GM19438 (cell line): ENCODE data around the gene SOX15.
"Not testable (repeated sequence)": the region's sequence is repeated elsewhere in the genome, so short reads cannot be mapped to it uniquely, and the experiment has no call there.

ENCODE experiments used
- ATAC-seq: cut with Tn5 transposase; IDR thresholded peaks from one replicate; pipeline ENCODE4 v1.9.1; 2021; ENCODE audit warnings: low read depth; ENCODE audit not compliant: unreplicated experiment

Gene SOX15

DNA sequence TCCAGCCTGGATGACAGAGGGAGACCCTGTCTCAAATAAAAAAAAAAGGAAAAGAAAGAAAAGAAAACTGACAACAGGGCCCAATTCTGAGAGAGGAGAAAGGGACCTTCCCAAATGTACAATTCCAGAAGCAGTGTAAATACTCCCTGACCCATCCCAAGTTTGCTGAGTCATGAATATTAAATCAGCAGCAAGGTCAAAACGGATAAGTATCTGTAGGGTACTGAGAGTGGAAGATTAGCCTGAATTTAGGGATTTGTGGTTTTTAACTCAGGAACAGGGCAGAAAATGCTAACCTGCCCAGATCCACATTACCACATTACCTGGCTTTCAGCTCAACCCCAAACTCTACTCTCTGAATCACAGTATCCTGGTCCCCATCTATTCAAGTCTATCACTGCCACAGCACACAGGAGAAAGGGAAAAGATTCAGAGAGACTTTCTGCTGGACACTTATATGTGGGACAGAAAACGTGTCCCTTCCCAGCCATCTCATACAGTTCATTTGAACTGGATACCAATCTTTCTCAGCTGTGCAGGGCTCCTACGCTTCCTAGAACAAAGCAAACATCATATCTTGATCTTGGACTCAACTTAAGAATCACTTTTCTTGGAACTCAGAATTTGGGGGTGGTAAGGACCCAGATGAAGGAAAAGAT, 21.9 kb upstream of the SOX15 start:
- ATAC-seq, result no peak

DNA sequence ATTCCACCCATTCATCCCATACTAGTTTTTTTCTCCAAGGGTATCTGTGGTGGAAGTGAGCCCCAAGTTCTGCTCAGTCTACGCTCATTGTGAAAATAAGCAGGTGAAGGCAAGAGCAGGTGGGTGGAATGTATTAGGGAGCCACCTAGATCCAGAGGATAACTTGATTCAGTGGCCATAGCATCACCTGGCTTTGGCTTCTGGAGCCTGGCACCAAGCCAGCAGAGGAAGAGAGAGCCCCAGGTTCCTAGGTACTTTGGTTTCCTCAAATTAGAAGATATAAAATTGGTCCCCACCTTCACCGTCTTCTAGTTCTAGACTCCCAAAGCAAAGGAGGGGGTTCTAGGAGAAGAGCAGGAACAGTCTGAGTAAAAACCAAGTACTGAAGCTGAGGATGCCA, 20.7 kb upstream of the SOX15 start:
- ATAC-seq, result no peak

DNA sequence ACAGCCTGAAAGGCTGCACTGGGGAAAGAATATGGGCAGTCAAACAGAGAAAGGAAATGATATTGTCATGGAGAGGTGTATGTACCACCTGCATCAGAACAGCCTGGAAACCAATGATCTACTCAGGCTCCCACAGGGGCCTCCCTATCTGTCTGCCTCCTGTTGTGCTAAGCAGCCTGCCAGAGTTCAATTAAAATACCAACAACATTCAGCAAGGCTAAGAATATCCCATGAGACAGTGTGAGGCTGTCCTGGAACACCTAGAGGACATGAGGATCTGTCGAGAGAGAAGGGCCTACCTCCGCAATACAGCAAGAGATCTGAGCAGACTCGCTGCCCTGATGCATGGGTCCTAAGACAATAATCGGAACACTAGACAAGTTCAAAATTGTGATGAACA, 16.4 kb upstream of the SOX15 start:
- ATAC-seq, result no peak

DNA sequence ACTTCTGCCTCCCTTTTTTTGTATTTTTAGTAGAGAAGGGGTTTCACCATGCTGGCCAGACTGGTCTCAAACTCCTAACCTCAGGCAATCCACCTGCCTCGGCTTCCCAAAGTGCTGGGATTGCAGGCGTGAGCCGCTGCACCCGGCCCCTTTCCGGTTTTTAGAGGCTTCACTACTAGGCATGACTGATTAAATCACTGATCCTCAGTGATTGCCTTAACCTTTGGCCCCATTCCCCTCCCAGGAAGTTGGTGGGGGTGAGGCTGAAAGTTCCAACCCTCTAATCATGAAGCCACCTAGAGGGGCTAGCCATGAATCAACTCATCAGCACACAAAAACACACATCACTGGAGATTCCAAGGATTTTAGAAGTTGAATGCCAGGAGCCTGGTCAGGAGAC, 7.7 kb upstream of the SOX15 start:
- not testable (repeated sequence) for ATAC-seq

GRCh38 chr17:7593296-7593695, 3.4 kb upstream of the SOX15 start:
- no peak for ATAC-seq

- ATAC-seq, result no peak
Observed at GRCh38 chr17:7592422-7593021, 2.6 kb upstream of the SOX15 start.

DNA sequence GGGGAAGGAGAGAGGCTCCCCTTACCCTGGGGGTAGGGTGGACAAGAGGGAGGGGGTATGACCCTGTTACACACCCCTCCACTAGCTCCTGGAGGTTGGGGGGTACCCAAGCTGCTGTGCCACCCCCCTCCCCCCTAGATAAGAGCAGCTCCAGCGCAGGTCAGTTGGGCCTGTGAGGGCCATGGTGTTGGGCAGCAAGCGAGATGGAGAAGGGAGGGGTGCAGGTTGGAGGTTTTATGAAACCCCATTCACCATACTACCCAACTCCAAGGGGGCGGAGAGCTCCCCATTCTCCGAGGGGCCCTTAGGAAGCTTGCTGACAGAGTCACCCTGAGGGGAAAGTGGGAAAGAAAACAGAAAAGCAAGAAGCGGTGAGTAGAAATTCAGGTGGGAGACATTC, 1.7 kb upstream of the SOX15 start:
- no peak for ATAC-seq

GRCh38 chr17:7590743-7591142, 849 bp upstream of the SOX15 start:
- no peak for ATAC-seq

DNA sequence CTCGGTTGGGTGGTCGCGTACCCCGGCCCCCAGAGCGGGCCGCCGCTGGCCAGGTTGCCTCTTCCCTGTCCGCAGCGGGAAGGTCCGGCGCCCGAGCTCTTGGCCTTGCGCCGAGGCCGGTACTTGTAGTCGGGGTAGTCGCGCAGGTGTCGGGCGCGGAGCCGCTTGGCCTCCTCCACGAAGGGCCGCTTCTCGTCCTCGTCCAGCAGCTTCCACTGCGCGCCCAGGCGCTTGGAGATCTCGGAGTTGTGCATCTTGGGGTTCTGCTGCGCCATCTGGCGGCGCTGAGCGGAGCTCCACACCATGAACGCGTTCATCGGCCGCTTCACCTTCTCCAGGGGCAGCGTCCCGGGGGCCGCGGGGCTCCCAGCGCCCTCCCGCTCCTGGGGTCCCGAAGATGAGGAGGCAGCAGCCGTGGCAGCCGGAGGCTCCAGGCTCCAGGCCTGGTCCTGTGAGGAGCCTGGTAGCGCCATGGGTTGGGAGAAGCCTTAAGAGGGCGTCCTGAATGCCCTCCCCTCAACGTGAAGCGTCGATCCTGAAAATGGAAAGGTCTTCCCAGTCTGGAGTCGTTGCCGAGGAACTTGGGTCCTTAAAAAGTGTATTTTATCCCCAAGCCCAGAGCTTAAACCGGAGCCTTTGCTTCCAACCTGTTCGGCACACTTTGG, 558 bp downstream of the SOX15 start:
- no peak for ATAC-seq

DNA sequence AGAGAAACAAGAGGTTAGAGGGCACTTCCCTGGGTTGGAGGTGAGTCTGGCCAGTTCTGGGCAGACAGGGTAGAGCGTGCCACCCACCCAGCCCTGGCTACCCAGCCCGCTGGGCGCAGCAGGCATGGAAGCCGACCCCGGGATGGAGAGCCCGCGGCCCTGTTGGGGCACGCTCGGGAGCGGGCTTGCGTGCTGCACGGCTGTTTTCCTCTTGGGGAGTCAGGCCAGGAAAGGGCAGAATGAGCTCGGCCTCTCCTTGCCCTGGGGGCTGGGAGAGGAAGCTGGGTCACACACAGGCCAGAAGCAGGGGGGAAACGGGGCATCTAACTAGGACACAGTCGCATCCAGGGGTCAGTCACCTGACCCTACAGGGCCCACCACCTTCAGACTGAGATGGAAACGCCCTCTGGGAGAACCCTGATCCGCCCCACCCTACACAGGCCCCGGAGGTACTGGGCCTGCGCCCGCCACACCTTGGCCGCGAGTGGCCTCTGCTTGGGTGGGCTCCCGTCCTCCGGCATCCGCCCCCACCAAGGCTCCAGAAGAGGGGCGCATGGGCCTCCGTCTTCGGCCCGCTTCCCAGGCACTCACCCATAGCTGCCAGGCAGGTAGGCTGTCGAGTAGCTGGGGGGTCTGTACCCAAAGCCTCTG, 1.2 kb downstream of the SOX15 start:
- ATAC-seq, result no peak

DNA sequence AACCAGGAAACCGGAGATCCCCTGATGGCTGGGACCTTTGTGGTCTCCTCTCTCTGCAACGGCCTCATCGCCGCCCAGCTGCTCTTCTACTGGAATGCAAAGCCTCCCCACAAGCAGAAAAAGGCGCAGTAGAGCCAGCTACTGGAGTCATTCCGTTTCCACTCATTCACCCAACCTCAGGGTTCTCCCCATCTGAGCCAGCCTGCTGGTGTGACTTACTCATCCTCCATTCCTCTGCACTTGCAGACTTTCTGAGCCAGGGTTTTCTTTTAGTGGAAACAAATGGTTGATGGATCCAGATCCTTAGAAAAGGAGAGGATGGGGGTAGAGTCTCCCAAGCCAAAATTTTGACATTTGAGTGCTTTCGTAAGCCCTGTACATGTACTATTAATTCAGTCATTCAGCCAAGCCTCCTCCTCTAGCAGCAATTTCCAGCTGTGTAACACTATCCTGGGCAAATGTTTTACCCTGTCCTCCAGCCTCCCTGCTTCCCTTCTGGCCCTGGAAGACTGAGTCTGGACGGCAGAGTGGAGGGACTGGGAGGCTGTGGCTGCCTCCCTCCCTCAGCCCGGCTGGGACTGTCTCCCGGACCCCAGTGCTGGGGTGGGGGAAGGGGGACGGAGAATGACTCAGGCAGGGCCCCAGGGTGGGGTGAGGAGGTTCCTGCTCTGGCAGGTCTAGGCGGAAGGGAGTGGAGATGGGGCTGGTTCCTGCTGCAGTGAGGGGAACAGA, 2.3 kb downstream of the SOX15 start:
- no peak for ATAC-seq

GRCh38 chr17:7586673-7587419, 3.0 kb downstream of the SOX15 start:
- ATAC-seq, result no peak

DNA sequence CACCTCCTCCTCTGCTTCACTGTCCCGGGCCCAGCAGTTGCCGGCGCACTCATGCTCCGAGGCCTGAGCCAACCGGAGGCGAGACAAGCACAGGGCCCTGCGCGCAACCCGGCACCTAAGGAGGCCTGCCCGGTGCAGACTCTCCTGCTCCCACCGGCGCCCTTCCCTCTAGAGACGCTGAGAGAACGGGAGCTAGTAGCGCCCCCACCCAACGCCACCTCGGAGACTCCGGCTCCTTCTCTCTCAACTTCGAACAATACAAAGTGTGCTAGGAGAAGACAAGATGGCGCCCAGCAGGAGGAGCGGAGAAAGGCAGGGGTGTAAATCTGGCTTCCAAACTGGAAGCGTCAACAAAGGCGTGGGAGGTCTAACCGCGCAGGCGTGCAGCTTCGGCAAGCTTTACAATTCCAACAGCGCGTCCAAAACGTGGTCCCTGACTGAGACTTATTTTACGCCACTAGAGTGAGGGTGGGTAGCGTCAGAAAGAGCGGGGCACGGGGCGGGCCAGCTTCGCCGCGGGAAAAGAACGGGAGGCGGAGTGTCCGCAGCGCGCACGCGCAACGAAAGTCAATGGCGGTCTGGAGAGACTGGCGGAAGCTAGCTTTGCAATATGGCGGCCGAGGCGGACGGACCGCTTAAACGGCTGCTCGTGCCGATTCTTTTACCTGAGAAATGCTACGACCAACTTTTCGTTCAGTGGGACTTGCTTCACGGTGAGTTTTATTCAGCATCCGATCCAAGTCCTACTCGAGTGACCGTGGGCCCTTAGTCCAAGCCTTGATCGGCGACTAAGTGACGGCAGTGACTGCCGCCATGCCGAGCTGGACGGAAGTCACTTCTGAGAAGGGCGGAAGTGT, 6.4 kb downstream of the SOX15 start, which contains the start of gene MPDU1:
MPDU1 (plus strand) TSS at position 600 of the 857 bp plus-strand sequence; CDS start at position 611, 11 bp downstream.
- ATAC-seq, result peak; percentile 70

GRCh38 chr17:7582396-7583252, 7.3 kb downstream of the SOX15 start:
- ATAC-seq, result no peak

DNA sequence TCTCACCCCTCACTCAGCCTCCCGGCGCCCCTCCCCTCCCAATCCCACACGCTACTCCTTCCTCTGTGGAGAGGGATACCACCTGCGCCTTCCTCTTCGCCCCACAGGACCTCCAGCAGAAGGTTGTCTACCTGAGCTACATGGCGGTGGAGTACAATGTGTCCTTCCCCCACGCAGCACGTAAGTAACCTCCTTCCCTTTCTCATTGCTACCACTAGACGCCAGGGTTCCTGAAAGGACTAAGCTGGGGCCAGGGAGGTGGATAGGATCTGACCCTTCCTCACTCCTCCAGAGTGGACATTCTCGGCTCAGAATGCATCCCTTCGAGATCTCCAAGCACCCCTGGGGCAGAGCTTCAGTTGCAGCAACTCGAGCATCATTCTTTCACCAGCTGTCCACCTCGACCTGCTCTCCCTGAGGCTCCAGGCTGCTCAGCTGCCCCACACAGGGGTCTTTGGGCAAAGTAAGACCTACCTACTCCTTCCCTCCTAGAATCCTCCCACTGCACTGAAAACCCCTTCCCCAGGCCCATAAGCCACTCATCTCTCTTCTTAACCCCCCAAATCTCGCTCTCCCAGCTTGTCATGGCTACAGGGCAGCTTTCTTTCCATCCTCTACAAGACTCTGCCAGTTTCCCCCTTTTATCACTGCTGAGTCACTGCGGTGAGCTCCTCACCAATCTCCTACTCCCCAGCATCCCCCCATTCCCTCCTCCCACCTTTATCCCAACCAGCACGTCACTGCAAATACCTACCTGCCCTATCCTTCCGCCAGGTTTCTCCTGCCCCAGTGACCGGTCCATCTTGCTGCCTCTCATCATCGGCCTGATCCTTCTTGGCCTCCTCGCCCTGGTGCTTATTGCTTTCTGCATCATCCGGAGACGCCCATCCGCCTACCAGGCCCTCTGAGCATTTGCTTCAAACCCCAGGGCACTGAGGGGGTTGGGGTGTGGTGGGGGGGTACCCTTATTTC, 9.0 kb downstream of the SOX15 start:
- no peak for ATAC-seq

- no peak for ATAC-seq
Observed at GRCh38 chr17:7579834-7580603, 9.9 kb downstream of the SOX15 start.
